HL-60 (cell line): ENCODE data around the gene TMED4.

Experiments used
- CTCF ChIP-seq: IDR thresholded peaks from one replicate; pipeline ENCODE4 v1.5.1; 2011; ENCODE audit warnings: low read length, control low read depth, inconsistent platforms; ENCODE audit not compliant: insufficient read depth
- GABPA ChIP-seq: IDR thresholded peaks from 2 replicates; pipeline ENCODE4 v1.6.1; 2012; ENCODE audit warnings: low read depth
- POLR2AphosphoS5 ChIP-seq: IDR thresholded peaks from 2 replicates; pipeline ENCODE4 v1.6.1; 2012; ENCODE audit warnings: low read depth
- REST ChIP-seq: IDR thresholded peaks from 2 replicates; pipeline ENCODE4 v1.6.1; 2012; ENCODE audit warnings: low read depth; ENCODE audit not compliant: insufficient replicate concordance
- SPI1 ChIP-seq: IDR thresholded peaks from 2 replicates; pipeline ENCODE4 v1.6.1; 2012; ENCODE audit warnings: low read depth, mild to moderate bottlenecking, borderline replicate concordance

- TF ChIP-seq CTCF (no peak), GABPA (no peak), POLR2AphosphoS5 (no peak), REST (no peak), SPI1 (no peak)
Measured at GRCh38 chr7:44607141-44608068, 25.4 kb upstream of the TMED4 start.
